Activated naive CD4-positive, alpha-beta T cell treated with anti-CD3 and anti-CD28 coated beads, Interleukin-2, amount 50 U/mL, for 24 hours (primary cell): Measurements from ENCODE around the gene MSH3.

Source experiments
- H3K27ac Mint-ChIP-seq: one replicate; pipeline ENCODE4 v1.8.0; 2021; ENCODE audit warnings: mild to moderate bottlenecking, mixed read lengths
- H3K27me3 Mint-ChIP-seq: one replicate; pipeline ENCODE4 v1.8.0; 2021; ENCODE audit warnings: mixed read lengths
- H3K36me3 Mint-ChIP-seq: one replicate; pipeline ENCODE4 v1.8.0; 2021; ENCODE audit warnings: mixed read lengths
- H3K4me1 Mint-ChIP-seq: one replicate; pipeline ENCODE4 v1.8.0; 2021; ENCODE audit warnings: mixed read lengths
- H3K4me3 Mint-ChIP-seq: one replicate; pipeline ENCODE4 v1.8.0; 2021; ENCODE audit warnings: mild to moderate bottlenecking, mixed read lengths
- H3K9me3 Mint-ChIP-seq: one replicate; pipeline ENCODE4 v1.8.0; 2021; ENCODE audit warnings: mixed read lengths

Gene MSH3

GRCh38 chr5:80654391-80655230 lies at the start of gene MSH3, which contains the start of gene DHFR:
Gene MSH3, plus strand, starts transcription at chr5:80654652. Its CDS starts 76 bp downstream, at chr5:80654728.
Gene DHFR, minus strand, starts transcription at chr5:80654983. Its CDS starts 494 bp downstream, at chr5:80654489.
- peaks cover 10% of the 10 kb centered on the region for H3K36me3 Mint-ChIP-seq
- H3K27me3 Mint-ChIP-seq: no peaks in the 10 kb centered on the region
- no peaks in the 10 kb centered on the region for H3K9me3 Mint-ChIP-seq
- peak within 1 kb of the TSS; percentile 98 for H3K27ac Mint-ChIP-seq
- peak within 1 kb of the TSS; percentile 96 for H3K4me3 Mint-ChIP-seq
- H3K4me1 Mint-ChIP-seq: peaks cover 36% of the 10 kb centered on the region

DNA sequence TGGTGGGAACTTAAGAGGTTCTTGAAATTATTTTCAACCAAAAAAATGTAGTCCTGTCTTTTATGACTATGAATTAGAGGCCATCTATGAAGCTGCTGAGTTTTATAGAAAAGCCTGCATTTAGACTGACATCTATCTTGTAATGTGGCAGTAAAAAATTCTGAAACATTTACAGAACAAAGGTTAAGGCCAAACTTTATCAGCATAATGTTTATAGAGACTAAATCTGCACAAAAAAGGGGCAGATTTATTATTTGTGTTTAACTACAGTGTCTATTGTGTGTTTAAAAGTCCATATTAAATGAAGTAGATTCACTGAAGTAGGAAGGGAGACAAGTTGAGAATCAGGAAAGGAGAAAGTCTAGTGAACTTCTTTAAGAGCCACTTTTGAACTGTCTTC lies 47.1 kb upstream of the MSH3 start:
- no peaks in the 10 kb centered on the region for H3K4me1 Mint-ChIP-seq
- no peak overlapping the region for H3K27ac Mint-ChIP-seq
- H3K36me3 Mint-ChIP-seq: peaks cover 4% of the 10 kb centered on the region
- H3K9me3 Mint-ChIP-seq: peaks cover 12% of the 10 kb centered on the region
- H3K4me3 Mint-ChIP-seq: no peak overlapping the region
- no peaks in the 10 kb centered on the region for H3K27me3 Mint-ChIP-seq

- no peak overlapping the region for H3K27ac Mint-ChIP-seq
- H3K36me3 Mint-ChIP-seq: peaks cover 4% of the 10 kb centered on the region
- H3K4me1 Mint-ChIP-seq: no peaks in the 10 kb centered on the region
- H3K4me3 Mint-ChIP-seq: no peak overlapping the region
- H3K27me3 Mint-ChIP-seq: no peaks in the 10 kb centered on the region
- H3K9me3 Mint-ChIP-seq: peaks cover 12% of the 10 kb centered on the region
These were observed 46.6 kb upstream of the MSH3 start for GRCh38 chr5:80607832-80608231.

- Mint-ChIP-seq H3K4me3 (no peak overlapping the region), H3K9me3 (peaks cover 12% of the 10 kb centered on the region), H3K27me3 (no peaks in the 10 kb centered on the region), H3K27ac (no peak overlapping the region), H3K4me1 (no peaks in the 10 kb centered on the region), H3K36me3 (peaks cover 4% of the 10 kb centered on the region)
These were observed 45.7 kb upstream of the MSH3 start for GRCh38 chr5:80608731-80609130.

DNA sequence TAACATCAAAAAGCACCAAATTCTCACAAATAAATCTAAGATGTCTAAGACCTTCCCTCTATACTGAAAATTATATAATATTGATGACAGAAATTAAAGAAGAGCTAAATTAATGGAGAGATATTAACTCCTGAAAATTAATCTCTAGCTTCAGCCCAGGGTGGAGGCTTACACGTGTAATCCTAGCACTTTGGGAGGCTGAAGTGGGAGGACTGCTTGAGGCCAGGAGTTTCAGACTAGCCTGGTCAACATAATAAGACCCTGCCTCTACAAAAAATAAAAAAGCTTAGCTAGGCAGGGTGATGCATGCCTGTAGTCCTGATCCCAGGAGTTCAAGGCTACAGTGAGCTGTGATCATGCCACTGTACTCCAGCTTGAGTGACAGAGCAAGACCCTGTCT lies 44.8 kb upstream of the MSH3 start:
- Mint-ChIP-seq H3K36me3 (peaks cover 4% of the 10 kb centered on the region), H3K27me3 (no peaks in the 10 kb centered on the region), H3K4me1 (no peaks in the 10 kb centered on the region), H3K4me3 (no peak overlapping the region), H3K27ac (no peak overlapping the region), H3K9me3 (peaks cover 12% of the 10 kb centered on the region)

DNA sequence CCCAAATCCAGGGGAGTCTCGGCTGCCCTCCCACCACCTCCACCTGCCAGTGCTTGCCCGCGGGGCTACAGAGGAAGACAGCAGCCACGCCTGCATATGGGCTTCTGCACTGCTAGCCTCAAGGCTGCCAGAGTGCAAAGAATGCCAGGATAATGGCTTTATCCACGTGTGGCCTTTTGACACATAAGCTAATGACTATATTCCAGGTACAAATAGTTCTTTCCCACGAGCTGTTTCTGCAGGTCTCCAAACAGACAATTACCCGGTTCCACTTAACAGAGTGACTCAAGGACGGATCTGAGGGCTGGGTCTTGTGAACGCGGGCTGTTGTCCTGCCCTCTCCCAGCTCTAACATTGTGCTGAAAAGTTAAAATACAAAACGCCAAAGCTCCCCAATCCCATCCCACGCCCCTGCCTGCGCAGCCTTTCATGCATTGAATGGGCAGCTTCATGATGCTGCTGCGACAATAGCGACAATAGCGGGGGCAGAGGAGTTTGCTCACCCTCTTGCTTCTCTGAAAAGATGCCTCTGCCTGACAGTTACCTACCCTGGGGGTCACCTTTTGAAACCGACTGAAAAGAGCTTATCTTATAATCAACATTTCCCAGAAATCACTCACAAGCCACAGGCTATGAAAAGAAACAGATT lies 39.1 kb upstream of the MSH3 start:
- Mint-ChIP-seq H3K27ac (no peak overlapping the region), H3K4me1 (no peaks in the 10 kb centered on the region), H3K9me3 (peaks cover 4% of the 10 kb centered on the region), H3K27me3 (no peaks in the 10 kb centered on the region), H3K36me3 (peaks cover 10% of the 10 kb centered on the region), H3K4me3 (no peak overlapping the region)

GRCh38 chr5:80618438-80618837 lies 36.0 kb upstream of the MSH3 start:
- no peaks in the 10 kb centered on the region for H3K9me3 Mint-ChIP-seq
- H3K27ac Mint-ChIP-seq: no peak overlapping the region
- no peaks in the 10 kb centered on the region for H3K4me1 Mint-ChIP-seq
- H3K36me3 Mint-ChIP-seq: peaks cover 12% of the 10 kb centered on the region
- no peak overlapping the region for H3K4me3 Mint-ChIP-seq
- no peaks in the 10 kb centered on the region for H3K27me3 Mint-ChIP-seq

GRCh38 chr5:80619086-80619485 lies 35.4 kb upstream of the MSH3 start:
- Mint-ChIP-seq H3K9me3 (no peaks in the 10 kb centered on the region), H3K4me3 (no peak overlapping the region), H3K4me1 (no peaks in the 10 kb centered on the region), H3K27me3 (no peaks in the 10 kb centered on the region), H3K27ac (no peak overlapping the region), H3K36me3 (peaks cover 12% of the 10 kb centered on the region)

- Mint-ChIP-seq H3K27ac (no peak overlapping the region), H3K36me3 (peaks cover 14% of the 10 kb centered on the region), H3K9me3 (no peaks in the 10 kb centered on the region), H3K27me3 (no peaks in the 10 kb centered on the region), H3K4me3 (no peak overlapping the region), H3K4me1 (no peaks in the 10 kb centered on the region)
These were observed 34.2 kb upstream of the MSH3 start for GRCh38 chr5:80620211-80620610.

DNA sequence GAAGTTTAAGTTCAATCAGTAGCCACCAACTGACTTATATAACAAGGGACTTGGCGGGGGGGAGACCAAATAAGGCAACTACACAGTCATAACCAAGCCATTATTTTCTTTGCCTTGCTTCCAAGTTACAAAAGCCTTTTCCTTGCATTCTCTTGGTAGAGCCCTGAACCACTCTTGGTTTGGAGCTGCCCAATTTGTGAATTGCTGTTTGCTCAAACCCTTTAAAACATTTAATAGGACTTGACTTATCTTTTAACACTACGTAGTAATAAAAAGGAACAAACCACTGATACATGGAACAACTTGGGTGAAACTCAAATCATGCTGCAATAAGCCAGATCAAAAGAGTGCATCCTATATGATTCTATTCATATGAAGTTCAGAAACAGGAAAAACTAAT lies 31.7 kb upstream of the MSH3 start:
- H3K4me1 Mint-ChIP-seq: no peaks in the 10 kb centered on the region
- no peak overlapping the region for H3K27ac Mint-ChIP-seq
- no peaks in the 10 kb centered on the region for H3K9me3 Mint-ChIP-seq
- peaks cover 14% of the 10 kb centered on the region for H3K36me3 Mint-ChIP-seq
- H3K27me3 Mint-ChIP-seq: no peaks in the 10 kb centered on the region
- H3K4me3 Mint-ChIP-seq: no peak overlapping the region

DNA sequence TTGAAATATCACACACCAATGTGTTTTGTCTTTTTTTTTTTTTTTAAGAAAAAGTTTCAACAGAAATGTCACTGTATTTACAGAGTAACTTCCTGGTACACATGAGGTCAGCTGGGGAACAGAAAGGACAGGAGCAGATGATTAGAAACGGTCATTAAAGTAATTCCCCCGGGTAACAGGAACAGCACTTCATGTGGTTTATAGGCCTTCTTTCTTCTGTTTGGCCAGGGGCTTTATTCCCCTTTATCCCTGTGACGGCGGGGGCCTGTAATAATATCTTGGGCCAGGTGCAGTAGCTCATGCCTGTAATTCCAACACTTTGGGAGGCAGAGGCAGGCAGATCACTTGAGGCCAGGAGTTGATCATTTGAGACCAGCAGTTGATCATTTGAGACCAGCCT lies 30.5 kb upstream of the MSH3 start:
- peaks cover 11% of the 10 kb centered on the region for H3K36me3 Mint-ChIP-seq
- H3K27me3 Mint-ChIP-seq: no peaks in the 10 kb centered on the region
- no peaks in the 10 kb centered on the region for H3K9me3 Mint-ChIP-seq
- H3K4me1 Mint-ChIP-seq: no peaks in the 10 kb centered on the region
- H3K27ac Mint-ChIP-seq: no peak overlapping the region
- no peak overlapping the region for H3K4me3 Mint-ChIP-seq

DNA sequence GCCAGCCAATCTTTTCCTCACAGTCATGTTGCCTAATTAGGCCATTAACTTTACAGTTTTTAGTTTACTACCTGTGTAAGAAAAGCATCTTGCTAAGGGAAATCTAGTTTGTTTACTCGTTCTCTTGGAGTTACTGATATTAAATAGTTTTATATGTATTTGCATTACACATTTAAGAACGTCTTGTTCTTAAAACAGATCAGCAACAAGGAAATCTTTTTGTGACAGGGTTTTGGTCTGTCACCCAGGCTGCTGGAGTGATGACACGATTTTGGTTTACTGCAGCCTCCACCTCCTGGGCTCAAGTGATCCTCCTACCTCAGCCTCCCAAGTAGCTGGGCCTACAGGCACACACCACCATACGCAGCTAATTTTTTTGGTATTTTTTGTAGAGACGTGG lies 29.2 kb upstream of the MSH3 start:
- Mint-ChIP-seq H3K36me3 (peaks cover 9% of the 10 kb centered on the region), H3K9me3 (no peaks in the 10 kb centered on the region), H3K4me3 (no peak overlapping the region), H3K27ac (no peak overlapping the region), H3K27me3 (no peaks in the 10 kb centered on the region), H3K4me1 (no peaks in the 10 kb centered on the region)

DNA sequence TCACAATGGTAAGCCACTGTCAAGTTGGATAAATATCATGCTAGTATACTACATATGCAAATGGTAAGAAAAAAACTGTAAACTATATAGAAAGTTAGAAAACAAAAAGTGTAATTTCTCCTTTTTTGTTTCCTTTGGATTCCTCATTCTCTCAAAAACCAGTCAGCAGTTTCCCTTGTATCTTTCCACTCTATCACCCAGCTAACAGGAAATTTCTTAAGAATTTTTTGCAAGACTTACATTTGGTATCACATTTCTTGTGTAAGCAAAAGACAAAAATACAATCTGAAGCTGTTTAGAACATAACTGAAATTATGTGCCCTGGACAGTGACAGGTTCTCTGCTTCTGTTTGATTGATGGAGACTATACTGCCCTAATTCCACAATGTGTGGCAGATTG lies 25.2 kb upstream of the MSH3 start:
- H3K27me3 Mint-ChIP-seq: no peaks in the 10 kb centered on the region
- no peaks in the 10 kb centered on the region for H3K9me3 Mint-ChIP-seq
- peaks cover 3% of the 10 kb centered on the region for H3K4me1 Mint-ChIP-seq
- no peak overlapping the region for H3K4me3 Mint-ChIP-seq
- H3K36me3 Mint-ChIP-seq: peaks cover 12% of the 10 kb centered on the region
- no peak overlapping the region for H3K27ac Mint-ChIP-seq

- Mint-ChIP-seq H3K27ac (no peak overlapping the region), H3K4me3 (no peak overlapping the region), H3K4me1 (peaks cover 3% of the 10 kb centered on the region), H3K9me3 (no peaks in the 10 kb centered on the region), H3K27me3 (no peaks in the 10 kb centered on the region), H3K36me3 (peaks cover 10% of the 10 kb centered on the region)
These were observed 22.9 kb upstream of the MSH3 start for GRCh38 chr5:80631278-80632259.

GRCh38 chr5:80632700-80633099 lies 21.8 kb upstream of the MSH3 start:
- peaks cover 13% of the 10 kb centered on the region for H3K36me3 Mint-ChIP-seq
- no peaks in the 10 kb centered on the region for H3K27me3 Mint-ChIP-seq
- H3K9me3 Mint-ChIP-seq: no peaks in the 10 kb centered on the region
- H3K27ac Mint-ChIP-seq: no peak overlapping the region
- H3K4me1 Mint-ChIP-seq: peaks cover 3% of the 10 kb centered on the region
- no peak overlapping the region for H3K4me3 Mint-ChIP-seq
